SH-SY5Y (cell line): ENCODE data around the gene RETREG1.

Experiments
- GATA2 ChIP-seq: IDR thresholded peaks from 2 replicates; pipeline ENCODE4 v1.6.1; 2011; ENCODE audit warnings: mild to moderate bottlenecking, low read depth, low read length
- GATA3 ChIP-seq: IDR thresholded peaks from 2 replicates; pipeline ENCODE4 v1.6.1; 2011; ENCODE audit warnings: low read depth, mild to moderate bottlenecking, low read length, moderate library complexity

- TF ChIP-seq GATA3 (no peak), GATA2 (no peak)
These were observed 77.6 kb downstream of the RETREG1 start for GRCh38 chr5:16539169-16539666.
